PC-9 (cell line): Measurements from ENCODE around the gene DBN1.

Experiments used
- CTCF ChIP-seq: fragments of 200-600 bp; sonication (generic); conservative IDR thresholded peaks from 2 replicates; pipeline ENCODE4 v1.6.1; 2017; ENCODE audit warnings: mixed run types, antibody characterized with exemption, mild to moderate bottlenecking, moderate library complexity
- EZH2 ChIP-seq: fragments of 200-600 bp; sonication (generic); IDR thresholded peaks from 2 replicates; pipeline ENCODE4 v1.8.0; 2017; ENCODE audit warnings: antibody characterized with exemption, low read depth

- no peak for TF ChIP-seq CTCF
- TF ChIP-seq EZH2: no peak
Measured at GRCh38 chr5:177497292-177498012, 24.0 kb upstream of the DBN1 start, which contains the start of gene PDLIM7.
